Effector memory CD8-positive, alpha-beta T cell (primary cell): ENCODE data around the gene FILIP1.
"Not testable (repeated sequence)": the region's sequence is repeated elsewhere in the genome, so short reads cannot be mapped to it uniquely, and the experiment has no call there.

Experiments
- ATAC-seq: fragments of 150-1000 bp; cut with Tn5 transposase; replicated peaks from 2 replicates; pipeline ENCODE4 v1.10.0; 2021; ENCODE audit warnings: mild to moderate bottlenecking, moderate library complexity
- DNase-seq, 3 experiments: peaks; one replicate each; pipeline ENCODE4 v3.0.0; 2021
- H3K27ac Mint-ChIP-seq, 2 donors: one replicate each; pipeline ENCODE4 v1.8.0; 2022; ENCODE audit warnings: mild to moderate bottlenecking in 2 of 2, mixed read lengths in 2 of 2, moderate library complexity in 2 of 2
- H3K27me3 Mint-ChIP-seq, 2 donors: one replicate each; pipeline ENCODE4 v1.8.0; 2022; ENCODE audit warnings: mixed read lengths in 2 of 2
- H3K36me3 Mint-ChIP-seq: one replicate; pipeline ENCODE4 v1.8.0; 2022; ENCODE audit warnings: mild to moderate bottlenecking, moderate library complexity, mixed read lengths; ENCODE audit not compliant: insufficient read depth
- H3K4me1 Mint-ChIP-seq, 2 donors: one replicate each; pipeline ENCODE4 v1.8.0; 2022; ENCODE audit warnings: low read depth in 2 of 2, mixed read lengths in 2 of 2
- H3K4me3 Mint-ChIP-seq, 2 donors: one replicate each; pipeline ENCODE4 v1.8.0; 2022; ENCODE audit warnings: mild to moderate bottlenecking in 2 of 2, mixed read lengths in 2 of 2, moderate library complexity in 2 of 2
- H3K9me3 Mint-ChIP-seq, 2 donors: one replicate each; pipeline ENCODE4 v1.8.0; 2022; ENCODE audit warnings: mixed read lengths in 2 of 2

Gene FILIP1

GRCh38 chr6:75463061-75463460 lies 30.5 kb downstream of the FILIP1 start:
- no peaks in the 10 kb centered on the region for H3K4me1 Mint-ChIP-seq
- no peaks in the 10 kb centered on the region for H3K9me3 Mint-ChIP-seq
- H3K27me3 Mint-ChIP-seq, result peaks cover 10 to 11% of the 10 kb centered on the region in 2 donors
- DNase-seq, result no peak
- H3K4me3 Mint-ChIP-seq, result no peak overlapping the region
- peaks cover 3% of the 10 kb centered on the region for H3K36me3 Mint-ChIP-seq
- no peak for ATAC-seq
- no peak overlapping the region for H3K27ac Mint-ChIP-seq

DNA sequence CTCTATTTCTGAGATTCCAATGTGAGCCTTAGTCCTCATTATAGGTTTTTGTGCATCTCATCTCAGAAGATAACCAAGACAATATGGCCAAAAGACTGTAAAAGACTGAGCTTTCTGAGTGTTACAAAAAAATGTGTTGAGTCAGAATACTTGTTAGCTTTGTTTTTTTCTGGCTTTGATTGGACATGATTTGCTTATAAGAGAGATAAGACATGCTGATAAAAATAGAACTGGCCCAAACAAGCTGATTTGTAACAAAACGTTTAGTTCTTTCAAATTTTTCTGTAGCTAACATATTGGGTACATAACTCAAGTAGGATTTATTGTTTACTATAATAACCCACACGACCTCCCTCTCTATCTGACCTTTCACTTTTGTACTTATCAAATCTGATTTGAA lies 32.9 kb downstream of the FILIP1 start:
- no peak for DNase-seq
- Mint-ChIP-seq H3K9me3 (no peaks in the 10 kb centered on the region), H3K4me1 (no peaks in the 10 kb centered on the region)

GRCh38 chr6:75458895-75459294 lies 34.7 kb downstream of the FILIP1 start:
- Mint-ChIP-seq H3K27ac (no peak overlapping the region), H3K4me3 (no peak overlapping the region), H3K9me3 (no peaks in the 10 kb centered on the region), H3K36me3 (no peaks in the 10 kb centered on the region), H3K4me1 (no peaks in the 10 kb centered on the region), H3K27me3 (peaks cover 0 to 8% of the 10 kb centered on the region in 2 donors)
- DNase-seq (no peak), ATAC-seq (no peak)

More for the DNA sequence above, 32.9 kb downstream of the FILIP1 start:
- H3K4me3 Mint-ChIP-seq, result no peak overlapping the region
- peaks cover 0 to 10% of the 10 kb centered on the region in 2 donors for H3K27me3 Mint-ChIP-seq
- ATAC-seq, result no peak
- no peak overlapping the region for H3K27ac Mint-ChIP-seq
- no peaks in the 10 kb centered on the region for H3K36me3 Mint-ChIP-seq

DNA sequence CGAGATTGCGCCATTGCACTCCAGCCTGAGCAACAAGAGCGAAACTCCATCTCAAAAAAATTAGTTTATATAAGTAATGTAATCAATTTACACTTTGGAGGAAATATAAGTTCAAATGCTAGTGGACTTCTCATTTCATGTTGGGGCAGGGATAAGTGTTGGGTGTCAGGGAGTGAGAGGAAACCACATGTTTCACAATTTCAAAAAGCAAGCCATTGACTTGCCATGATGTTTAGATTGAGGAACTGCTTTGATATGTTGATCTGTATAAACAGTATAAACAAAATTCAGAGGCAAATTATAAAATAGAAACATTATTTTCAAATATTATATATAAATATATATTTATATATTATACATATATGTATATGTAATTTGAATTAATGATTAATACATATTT lies 42.7 kb downstream of the FILIP1 start:
- no peaks in the 10 kb centered on the region for H3K36me3 Mint-ChIP-seq
- no peaks in the 10 kb centered on the region for H3K9me3 Mint-ChIP-seq
- H3K4me1 Mint-ChIP-seq, result no peaks in the 10 kb centered on the region
- no peak overlapping the region for H3K4me3 Mint-ChIP-seq
- no peak overlapping the region for H3K27ac Mint-ChIP-seq
- DNase-seq, result no peak
- peaks cover 0 to 5% of the 10 kb centered on the region in 2 donors for H3K27me3 Mint-ChIP-seq
- no peak for ATAC-seq

DNA sequence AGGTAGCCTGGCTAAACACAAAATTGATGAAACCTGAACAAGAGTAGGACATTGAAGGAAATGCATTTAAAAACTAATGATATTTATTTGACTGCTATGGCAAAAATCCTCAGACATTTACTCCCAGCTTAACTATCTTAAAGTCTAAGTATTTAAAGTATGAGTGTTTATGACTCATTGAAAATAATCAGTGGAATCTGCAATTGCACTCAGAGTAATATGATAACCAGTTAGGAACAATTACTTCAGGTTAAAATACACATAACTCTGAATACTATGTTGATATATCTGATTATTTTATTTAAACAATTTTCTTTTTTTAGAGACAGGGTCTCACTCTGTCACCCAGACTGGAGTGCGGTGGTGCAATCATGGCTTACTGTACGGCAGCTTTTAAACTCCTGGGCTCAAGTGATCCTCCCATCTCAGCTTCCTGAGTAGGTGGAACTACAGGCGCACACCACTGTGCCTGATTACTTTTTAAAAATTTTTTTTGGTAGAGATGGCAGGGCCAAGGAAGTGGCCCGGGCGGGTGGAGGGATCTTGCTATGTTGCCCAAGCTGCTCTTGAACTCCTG lies 43.9 kb downstream of the FILIP1 start:
- DNase-seq, result no peak
- Mint-ChIP-seq H3K27ac (no peak overlapping the region), H3K4me3 (no peak overlapping the region), H3K4me1 (no peaks in the 10 kb centered on the region), H3K9me3 (no peaks in the 10 kb centered on the region), H3K36me3 (no peaks in the 10 kb centered on the region), H3K27me3 (peaks cover 0 to 11% of the 10 kb centered on the region in 2 donors)
- no peak for ATAC-seq

GRCh38 chr6:75446241-75446880 lies 47.2 kb downstream of the FILIP1 start:
- H3K4me3 Mint-ChIP-seq, result no peak overlapping the region

GRCh38 chr6:75445738-75446137 lies 47.9 kb downstream of the FILIP1 start:
- H3K36me3 Mint-ChIP-seq, result no peaks in the 10 kb centered on the region
- H3K27ac Mint-ChIP-seq, result no peak overlapping the region
- no peak for ATAC-seq

More at GRCh38 chr6:75446241-75446880, 47.2 kb downstream of the FILIP1 start:
- Mint-ChIP-seq H3K4me1 (no peaks in the 10 kb centered on the region), H3K27ac (no peak overlapping the region), H3K9me3 (no peaks in the 10 kb centered on the region), H3K27me3 (peaks cover 0 to 11% of the 10 kb centered on the region in 2 donors), H3K36me3 (no peaks in the 10 kb centered on the region)
- no peak for ATAC-seq
- no peak for DNase-seq

GRCh38 chr6:75444899-75445298 lies 48.7 kb downstream of the FILIP1 start:
- no peak overlapping the region for H3K27ac Mint-ChIP-seq
- no peak for ATAC-seq
- H3K4me3 Mint-ChIP-seq, result no peak overlapping the region
- H3K36me3 Mint-ChIP-seq, result no peaks in the 10 kb centered on the region
- H3K27me3 Mint-ChIP-seq, result peaks cover 0 to 11% of the 10 kb centered on the region in 2 donors
- no peak for DNase-seq
- no peaks in the 10 kb centered on the region for H3K4me1 Mint-ChIP-seq
- no peaks in the 10 kb centered on the region for H3K9me3 Mint-ChIP-seq

More at GRCh38 chr6:75445738-75446137, 47.9 kb downstream of the FILIP1 start:
- no peaks in the 10 kb centered on the region for H3K4me1 Mint-ChIP-seq
- H3K4me3 Mint-ChIP-seq, result no peak overlapping the region
- H3K27me3 Mint-ChIP-seq, result peaks cover 0 to 11% of the 10 kb centered on the region in 2 donors
- no peak for DNase-seq
- H3K9me3 Mint-ChIP-seq, result no peaks in the 10 kb centered on the region

GRCh38 chr6:75441883-75442282 lies 51.7 kb downstream of the FILIP1 start:
- H3K36me3 Mint-ChIP-seq, H3K27me3 Mint-ChIP-seq: not testable (repeated sequence)

DNA sequence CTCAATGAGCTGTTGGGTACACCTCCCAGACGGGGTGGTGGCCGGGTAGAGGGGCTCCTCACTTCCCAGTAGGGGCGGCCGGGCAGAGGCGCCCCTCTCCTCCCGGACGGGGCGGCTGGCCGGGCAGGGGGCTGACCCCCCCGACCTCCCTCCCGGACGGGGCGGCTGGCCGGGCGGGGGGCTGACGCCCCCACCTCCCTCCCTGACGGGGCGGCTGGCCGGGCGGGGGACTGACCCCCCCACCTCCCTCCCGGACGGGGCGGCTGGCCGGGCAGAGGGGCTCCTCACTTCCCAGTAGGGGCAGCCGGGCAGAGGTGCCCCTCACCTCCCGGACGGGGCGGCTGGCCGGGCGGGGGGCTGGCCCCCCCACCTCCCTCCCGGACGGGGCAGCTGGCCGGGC lies 52.1 kb downstream of the FILIP1 start:
- H3K4me3 Mint-ChIP-seq, H3K27ac Mint-ChIP-seq, H3K9me3 Mint-ChIP-seq, H3K4me1 Mint-ChIP-seq, ATAC-seq, H3K36me3 Mint-ChIP-seq, DNase-seq: not testable (repeated sequence)
- H3K27me3 Mint-ChIP-seq, result peaks cover 9 to 13% of the 10 kb centered on the region in 2 donors

More at GRCh38 chr6:75441883-75442282, 51.7 kb downstream of the FILIP1 start:
- not testable (repeated sequence) for H3K27ac Mint-ChIP-seq, DNase-seq, H3K4me3 Mint-ChIP-seq, H3K4me1 Mint-ChIP-seq, H3K9me3 Mint-ChIP-seq, ATAC-seq

DNA sequence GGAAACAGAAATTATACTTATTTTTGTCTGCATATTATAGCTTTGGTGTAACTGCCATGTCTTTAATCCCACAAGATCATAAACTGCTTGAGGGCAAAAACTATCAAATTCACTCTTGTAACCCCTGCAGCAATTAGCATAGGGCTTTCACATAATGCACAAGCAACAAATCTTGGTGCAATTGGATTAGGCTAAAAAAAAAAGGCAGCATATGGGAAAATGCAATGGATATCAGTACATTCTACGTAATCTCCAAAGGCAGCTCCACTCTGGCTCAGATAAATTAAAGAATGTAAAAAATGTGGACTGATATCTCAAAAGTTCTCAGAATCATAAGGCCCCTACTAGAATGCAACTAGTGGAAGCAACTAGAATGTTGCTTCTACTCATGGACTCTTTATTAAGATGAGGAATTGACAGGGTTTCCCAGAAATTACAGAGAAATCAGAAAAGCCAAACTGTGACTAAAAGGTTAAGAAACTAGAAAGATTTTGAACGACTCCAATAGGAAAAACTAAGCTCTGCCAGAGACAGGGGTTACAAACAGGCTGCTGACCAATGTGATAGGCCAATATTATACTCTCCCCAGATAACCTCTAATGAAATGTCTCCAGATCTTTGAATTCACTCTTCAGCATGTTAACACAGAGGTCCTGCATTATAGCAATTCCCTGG lies 55.0 kb downstream of the FILIP1 start:
- no peak for ATAC-seq
- no peak overlapping the region for H3K27ac Mint-ChIP-seq
- no peaks in the 10 kb centered on the region for H3K4me1 Mint-ChIP-seq
- no peak overlapping the region for H3K4me3 Mint-ChIP-seq
- DNase-seq, result no peak
- peaks cover 14 to 19% of the 10 kb centered on the region in 2 donors for H3K27me3 Mint-ChIP-seq
- H3K36me3 Mint-ChIP-seq, result no peaks in the 10 kb centered on the region
- H3K9me3 Mint-ChIP-seq, result no peaks in the 10 kb centered on the region

DNA sequence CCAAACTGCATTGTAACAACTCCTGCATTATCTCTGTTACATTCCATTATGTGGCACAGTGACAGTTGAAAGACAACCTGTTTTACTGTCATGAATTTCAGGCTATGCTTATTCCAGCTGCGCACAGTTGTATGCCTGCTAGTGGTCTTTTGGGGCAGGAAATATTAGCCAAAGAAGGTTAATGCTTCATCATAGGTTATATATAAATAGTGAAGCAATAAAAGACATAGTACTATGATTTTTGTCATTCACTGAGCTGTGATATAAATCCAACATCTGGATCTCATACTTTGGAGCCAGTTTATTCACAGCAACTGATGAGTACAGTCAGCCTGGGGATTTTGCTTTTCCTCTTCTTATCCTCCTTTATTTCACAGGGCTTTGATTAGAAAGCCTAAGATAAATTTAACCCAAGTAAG lies 55.6 kb downstream of the FILIP1 start:
- no peak for ATAC-seq

DNA sequence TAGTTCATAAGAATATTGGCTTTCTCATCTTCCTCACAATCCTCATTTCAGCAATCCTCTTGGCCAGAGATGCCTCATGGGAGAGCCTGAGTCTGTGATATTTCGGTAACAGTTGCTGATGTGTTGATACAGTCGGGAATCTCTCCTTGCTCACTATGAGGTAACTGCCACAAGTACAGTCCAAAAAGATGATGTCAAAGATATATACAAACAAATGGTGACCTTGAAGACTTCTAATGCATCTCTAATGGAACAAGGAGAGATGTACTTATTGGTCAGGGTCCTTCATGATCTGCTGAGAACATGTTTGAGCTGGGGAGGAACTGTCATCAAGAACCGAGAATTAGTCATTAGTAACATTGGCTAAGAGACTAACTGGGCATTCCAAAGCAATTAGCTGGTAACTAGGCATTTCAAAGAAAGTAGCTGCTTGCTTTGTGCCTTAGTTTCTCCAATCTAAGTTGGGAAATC lies 56.1 kb downstream of the FILIP1 start:
- H3K27ac Mint-ChIP-seq, result no peak overlapping the region

More for the DNA sequence above, 55.6 kb downstream of the FILIP1 start:
- Mint-ChIP-seq H3K4me3 (no peak overlapping the region), H3K4me1 (no peaks in the 10 kb centered on the region), H3K36me3 (no peaks in the 10 kb centered on the region), H3K27me3 (peaks cover 14 to 19% of the 10 kb centered on the region in 2 donors), H3K9me3 (no peaks in the 10 kb centered on the region), H3K27ac (no peak overlapping the region)
- no peak for DNase-seq

GRCh38 chr6:75436869-75437268 lies 56.7 kb downstream of the FILIP1 start:
- H3K9me3 Mint-ChIP-seq, result no peaks in the 10 kb centered on the region
- peaks cover 14 to 19% of the 10 kb centered on the region in 2 donors for H3K27me3 Mint-ChIP-seq
- H3K4me3 Mint-ChIP-seq, result no peak overlapping the region
- no peaks in the 10 kb centered on the region for H3K36me3 Mint-ChIP-seq
- ATAC-seq (no peak), DNase-seq (no peak)
- H3K4me1 Mint-ChIP-seq, result no peaks in the 10 kb centered on the region
- H3K27ac Mint-ChIP-seq, result no peak overlapping the region

More for the DNA sequence above, 56.1 kb downstream of the FILIP1 start:
- Mint-ChIP-seq H3K9me3 (no peaks in the 10 kb centered on the region), H3K4me1 (no peaks in the 10 kb centered on the region), H3K4me3 (no peak overlapping the region), H3K36me3 (no peaks in the 10 kb centered on the region), H3K27me3 (peaks cover 14 to 19% of the 10 kb centered on the region in 2 donors)
- ATAC-seq (no peak), DNase-seq (no peak)
